PC-9 (cell line): Measurements from ENCODE around the gene SPATS2. TPM values are rescaled to one million over a fixed set of nuclear protein-coding genes. Genes with fewer than 3 reads are reported as not detected.

ENCODE experiments used
- BruUV-seq: library from RNA; stranded (reverse); fragments of 400-500 nt; replicated peaks from 2 replicates; lab custom pipeline; 2021; lab: Mats Ljungman, UMichigan
- CTCF ChIA-PET: fragments of 300-600 bp; sonication (Branson Sonifier 250); formaldehyde crosslinking; loops from one replicate; lab custom pipeline; 2022; ENCODE audit warnings: antibody characterized with exemption; lab: Charles Lee
- POLR2A ChIA-PET: fragments of 300-600 bp; sonication (Branson Sonifier 250); formaldehyde crosslinking; loops from one replicate; lab custom pipeline; 2022; ENCODE audit warnings: antibody characterized with exemption; ENCODE audit not compliant: unreplicated experiment; lab: Charles Lee
- DNase-seq, 2 experiments: peaks; one replicate each; pipeline versions ENCODE4 v3.0.0 to v3.0.0-alpha.2; 2015 to 2022; ENCODE audit warnings: mixed read lengths in 1 of 2
- H2AFZ ChIP-seq: fragments of 200-600 bp; sonication (generic); 2 replicates; pipeline ENCODE4 v1.8.1; 2017; ENCODE audit warnings: antibody characterized with exemption
- H3F3A ChIP-seq: fragments of 200-600 bp; sonication (generic); 2 replicates; pipeline ENCODE4 v1.8.1; 2017; ENCODE audit warnings: antibody characterized with exemption, mild to moderate bottlenecking, low read depth; ENCODE audit not compliant: insufficient read depth
- H3K27ac ChIP-seq: fragments of 200-600 bp; sonication (generic); 2 replicates; pipeline ENCODE4 v1.6.1; 2016; ENCODE audit warnings: mixed run types
- H3K27me3 ChIP-seq: fragments of 200-600 bp; sonication (generic); 2 replicates; pipeline ENCODE4 v1.6.1; 2016; ENCODE audit warnings: low read depth, mixed run types; ENCODE audit not compliant: insufficient read depth
- H3K36me3 ChIP-seq: fragments of 200-600 bp; sonication (generic); 2 replicates; pipeline ENCODE4 v1.6.1; 2016; ENCODE audit warnings: low read depth, mixed run types
- H3K4me1 ChIP-seq: fragments of 200-600 bp; sonication (generic); replicated peaks from 2 replicates; pipeline ENCODE4 v1.6.1; 2016; ENCODE audit warnings: mixed run types; ENCODE audit not compliant: insufficient read depth
- H3K4me2 ChIP-seq: fragments of 200-600 bp; sonication (generic); 2 replicates; pipeline ENCODE4 v1.6.1; 2017; ENCODE audit warnings: mixed run types
- H3K4me3 ChIP-seq: fragments of 200-600 bp; sonication (generic); 2 replicates; pipeline ENCODE4 v1.6.1; 2016; ENCODE audit warnings: mixed run types
- H3K79me2 ChIP-seq: fragments of 200-600 bp; sonication (generic); 2 replicates; pipeline ENCODE4 v1.6.1; 2017; ENCODE audit warnings: low read depth, mixed run types
- H3K9me2 ChIP-seq: fragments of 200-600 bp; sonication (generic); 2 replicates; pipeline ENCODE4 v1.8.1; 2017; ENCODE audit warnings: mild to moderate bottlenecking; ENCODE audit not compliant: insufficient read depth
- H3K9me3 ChIP-seq: fragments of 200-600 bp; sonication (generic); 2 replicates; pipeline ENCODE4 v1.8.1; 2016; ENCODE audit warnings: low read depth; ENCODE audit not compliant: insufficient read depth
- H4K20me1 ChIP-seq: fragments of 200-600 bp; sonication (generic); 2 replicates; pipeline ENCODE4 v1.8.1; 2017; ENCODE audit not compliant: insufficient read depth
- EZH2 ChIP-seq: fragments of 200-600 bp; sonication (generic); IDR thresholded peaks from 2 replicates; pipeline ENCODE4 v1.8.0; 2017; ENCODE audit warnings: antibody characterized with exemption, low read depth
- intact Hi-C: fragments of 100-400 bp; cut with micrococcal nuclease; formaldehyde crosslinking; loops from one replicate; pipeline ENCODE4 v1.10.0; 2022; ENCODE audit not compliant: unreplicated experiment
- total RNA-seq: library from RNA; stranded (reverse); gene quantifications from 2 replicates; pipeline ENCODE4 v1.2.3, GENCODE V29; 2021
- TF ChIP-seq, protein P1 (sequence below): fragments of 200-600 bp; sonication (generic); conservative IDR thresholded peaks from 2 replicates; pipeline ENCODE4 v1.6.1; 2017; ENCODE audit warnings: mixed run types, antibody characterized with exemption, mild to moderate bottlenecking, moderate library complexity

Gene SPATS2
- total RNA-seq, 1 experiment from 2014 or later, result 65.1 TPM

DNA sequence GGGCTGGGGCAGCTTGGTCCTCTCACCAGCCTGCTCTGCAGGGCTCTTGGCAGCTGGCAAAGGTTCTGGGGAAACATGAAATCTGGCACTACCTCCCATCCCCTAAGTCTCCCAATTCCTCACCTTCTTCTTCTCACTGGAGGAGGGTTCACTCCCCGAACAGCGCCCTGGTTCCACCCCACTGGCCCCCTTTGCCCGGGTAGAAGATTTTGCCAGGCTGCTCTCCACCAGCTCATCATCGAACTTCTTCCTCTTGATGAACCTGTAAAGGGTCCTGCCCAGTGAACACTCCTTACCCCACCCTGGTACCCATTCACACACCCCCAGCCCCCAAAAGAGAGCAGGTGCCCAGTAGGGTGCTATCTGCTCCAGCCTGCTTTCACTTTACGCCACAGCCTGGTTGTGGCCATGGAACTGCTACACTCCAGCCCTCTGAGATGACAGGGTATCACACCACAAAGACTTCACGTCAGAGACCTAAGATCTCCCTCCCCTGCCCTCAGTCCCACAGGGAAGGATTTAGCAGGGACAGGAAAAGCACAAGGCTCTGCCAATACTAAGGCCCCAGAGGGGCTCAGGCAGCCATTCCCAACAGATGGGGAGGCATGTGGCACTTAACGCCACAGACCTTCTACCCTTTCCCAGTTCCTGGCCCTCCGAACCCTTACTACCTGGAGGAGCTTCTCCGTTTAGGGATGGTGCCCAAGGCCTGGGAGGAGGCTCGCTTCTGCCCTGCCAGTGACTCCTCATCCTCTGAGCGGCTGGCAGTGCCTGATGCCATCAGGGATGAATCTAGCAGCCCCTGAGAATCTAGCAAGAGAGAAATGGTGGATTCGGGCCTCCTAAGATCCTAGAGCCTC is 198.4 kb downstream of the SPATS2 start:
- Histone ChIP-seq H3K27ac (no peak overlapping the region), H4K20me1 (no peaks in the 10 kb centered on the region; the same call in 1 of the 2 replicates), H3K36me3 (peaks cover 28% of the 10 kb centered on the region; the same call in 1 of the 2 replicates), H2AFZ (no peak overlapping the region), H3K4me3 (no peak overlapping the region), H3K79me2 (peaks cover 39% of the 10 kb centered on the region), H3K9me3 (no peaks in the 10 kb centered on the region), H3K4me1 (peaks cover 10% of the 10 kb centered on the region; the same call in 1 of the 2 replicates), H3K9me2 (no peaks in the 10 kb centered on the region), H3F3A (peaks cover 9% of the 10 kb centered on the region; the same call in 1 of the 2 replicates), H3K27me3 (no peaks in the 10 kb centered on the region), H3K4me2 (no peak overlapping the region)
- BruUV-seq, result no TSS peak
- DNase-seq, result no peak
- TF ChIP-seq EZH2, result no peak
- TF ChIP-seq, protein P1, sequence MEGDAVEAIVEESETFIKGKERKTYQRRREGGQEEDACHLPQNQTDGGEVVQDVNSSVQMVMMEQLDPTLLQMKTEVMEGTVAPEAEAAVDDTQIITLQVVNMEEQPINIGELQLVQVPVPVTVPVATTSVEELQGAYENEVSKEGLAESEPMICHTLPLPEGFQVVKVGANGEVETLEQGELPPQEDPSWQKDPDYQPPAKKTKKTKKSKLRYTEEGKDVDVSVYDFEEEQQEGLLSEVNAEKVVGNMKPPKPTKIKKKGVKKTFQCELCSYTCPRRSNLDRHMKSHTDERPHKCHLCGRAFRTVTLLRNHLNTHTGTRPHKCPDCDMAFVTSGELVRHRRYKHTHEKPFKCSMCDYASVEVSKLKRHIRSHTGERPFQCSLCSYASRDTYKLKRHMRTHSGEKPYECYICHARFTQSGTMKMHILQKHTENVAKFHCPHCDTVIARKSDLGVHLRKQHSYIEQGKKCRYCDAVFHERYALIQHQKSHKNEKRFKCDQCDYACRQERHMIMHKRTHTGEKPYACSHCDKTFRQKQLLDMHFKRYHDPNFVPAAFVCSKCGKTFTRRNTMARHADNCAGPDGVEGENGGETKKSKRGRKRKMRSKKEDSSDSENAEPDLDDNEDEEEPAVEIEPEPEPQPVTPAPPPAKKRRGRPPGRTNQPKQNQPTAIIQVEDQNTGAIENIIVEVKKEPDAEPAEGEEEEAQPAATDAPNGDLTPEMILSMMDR, result no peak
- ChIA-PET POLR2A (interaction anchor here (0.7 kb wide), 1 partner anchor 323 kb away, joined by 3 read pairs; no protein-coding TSS in a partner anchor), CTCF (no interaction called here)
- intact Hi-C loops, result loop anchor here (5.0 kb wide), 1 partner anchor 198 kb away; the partner anchor contains the start of gene SPATS2

DNA sequence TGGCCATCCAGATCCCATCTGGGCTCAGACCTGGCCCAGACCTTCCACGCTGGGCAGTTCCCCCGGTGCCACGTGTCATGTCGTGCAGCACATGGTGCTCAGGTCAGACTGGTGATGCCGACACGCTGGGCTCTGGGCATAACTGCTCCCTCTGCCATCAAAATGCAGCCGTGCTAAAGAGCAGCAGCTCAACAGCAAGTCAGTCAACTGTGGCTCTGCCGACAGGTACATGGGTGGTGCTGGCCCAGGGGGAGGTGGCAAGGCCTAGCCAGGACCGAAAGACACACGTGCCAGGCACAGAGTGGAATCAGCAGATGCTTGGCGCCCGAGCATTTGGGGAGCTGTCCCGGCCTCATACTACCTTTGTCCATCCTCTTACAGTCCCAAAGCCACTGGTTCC is 199.1 kb downstream of the SPATS2 start:
- DNase-seq, result no peak
- Histone ChIP-seq H3K4me3 (no peak overlapping the region; the same call in 1 of the 2 replicates), H3K27ac (no peak overlapping the region), H3K36me3 (peaks cover 21% of the 10 kb centered on the region; the same call in 1 of the 2 replicates), H3F3A (peaks cover 9% of the 10 kb centered on the region; the same call in 1 of the 2 replicates), H4K20me1 (no peaks in the 10 kb centered on the region; the same call in 1 of the 2 replicates), H2AFZ (no peak overlapping the region), H3K27me3 (no peaks in the 10 kb centered on the region), H3K4me1 (peaks cover 13% of the 10 kb centered on the region; the same call in 1 of the 2 replicates), H3K4me2 (peak overlapping the region; percentile 88), H3K79me2 (peaks cover 47% of the 10 kb centered on the region), H3K9me3 (no peaks in the 10 kb centered on the region), H3K9me2 (no peaks in the 10 kb centered on the region)
- no TSS peak for BruUV-seq
- intact Hi-C loops, result loop anchor here (5.0 kb wide), 1 partner anchor 199 kb away; the partner anchor contains the start of gene SPATS2
- TF ChIP-seq EZH2, result no peak
- TF ChIP-seq, protein P1, result no peak
- CTCF ChIA-PET, result no interaction called here
- POLR2A ChIA-PET, result interaction anchor here (0.8 to 1.4 kb wide), 2 partner anchors 199 to 244 kb away, joined by 4 to 5 read pairs; partner anchors contain the start of genes SPATS2 and TROAP

DNA sequence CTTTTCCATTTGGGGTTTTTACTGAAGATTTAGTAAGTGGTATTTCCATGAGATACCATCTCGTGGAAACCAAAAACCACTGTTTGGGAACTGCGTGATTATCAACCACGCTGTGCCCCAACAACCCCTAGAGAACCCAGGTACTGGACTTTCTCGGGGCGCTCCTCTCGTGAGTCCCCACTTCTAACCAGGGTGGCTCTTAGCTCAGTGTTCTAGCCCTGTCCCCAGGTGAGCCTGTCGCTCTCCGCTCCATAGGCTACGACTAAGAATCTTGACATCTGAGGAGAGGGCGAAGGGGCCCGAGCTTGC is 200.0 kb downstream of the SPATS2 start:
- intact Hi-C loops, result loop anchor here (5.0 kb wide), 1 partner anchor 200 kb away; the partner anchor contains the start of gene SPATS2
- no peak for DNase-seq
- Histone ChIP-seq H3K79me2 (peaks cover 52% of the 10 kb centered on the region), H3K4me1 (peaks cover 13% of the 10 kb centered on the region; the same call in 1 of the 2 replicates), H3K27me3 (no peaks in the 10 kb centered on the region), H3K4me3 (peak overlapping the region; percentile 89), H3F3A (peaks cover 9% of the 10 kb centered on the region; the same call in 1 of the 2 replicates), H4K20me1 (no peaks in the 10 kb centered on the region; the same call in 1 of the 2 replicates), H3K4me2 (peak overlapping the region; percentile 88), H2AFZ (peak overlapping the region; percentile 97; the same call in 1 of the 2 replicates), H3K27ac (no peak overlapping the region; the same call in 1 of the 2 replicates), H3K9me2 (no peaks in the 10 kb centered on the region), H3K9me3 (no peaks in the 10 kb centered on the region), H3K36me3 (peaks cover 14% of the 10 kb centered on the region; the same call in 1 of the 2 replicates)
- ChIA-PET POLR2A (interaction anchor here (0.8 to 1.4 kb wide), 2 partner anchors 200 to 245 kb away, joined by 4 to 5 read pairs; partner anchors contain the start of genes SPATS2 and TROAP), CTCF (interaction anchor here (0.7 kb wide), 1 partner anchor 12 kb away, joined by 3 read pairs; no protein-coding TSS in a partner anchor)
- BruUV-seq, result no TSS peak
- no peak for TF ChIP-seq EZH2
- TF ChIP-seq, protein P1, result no peak
